H1 (cell line): ENCODE measurements around the gene KCNMA1. TPM values are rescaled to one million over a fixed set of nuclear protein-coding genes. Genes with fewer than 3 reads are reported as not detected.

Source experiments
- CTCF ChIA-PET: fragments of 300-600 bp; sonication (Branson Sonifier 250); formaldehyde crosslinking; loops from one replicate; lab custom pipeline; 2021; ENCODE audit not compliant: partially characterized antibody; lab: Charles Lee
- POLR2A ChIA-PET: fragments of 300-600 bp; sonication (Branson Sonifier 250); formaldehyde crosslinking; loops from one replicate; lab custom pipeline; 2021; ENCODE audit warnings: inconsistent platforms; ENCODE audit not compliant: partially characterized antibody; lab: Charles Lee
- DNase-seq, 2 experiments: peaks; one replicate each; pipeline versions ENCODE4 v3.0.0 to v3.0.0-alpha.2; 2010 to 2022; ENCODE audit warnings: low spot score in 2 of 2, low read depth in 1 of 2, mixed read lengths in 1 of 2
- FAIRE-seq: peaks from 2 replicates; lab custom pipeline; 2011; peaks lifted over from hg19 to GRCh38; lab: Jason Lieb, UNC
- H2AFZ ChIP-seq: 2 replicates; pipeline ENCODE4 v1.8.1; 2012; ENCODE audit warnings: low read length, inconsistent platforms
- H2AK5ac ChIP-seq: 2 replicates; pipeline ENCODE4 v1.6.1; 2013; ENCODE audit warnings: low read depth, low read length
- H2BK120ac ChIP-seq: replicated peaks from 2 replicates; pipeline ENCODE3; 2013; ENCODE audit warnings: low read depth, low read length, inconsistent platforms
- H2BK12ac ChIP-seq: 2 replicates; pipeline ENCODE4 v1.6.1; 2013; ENCODE audit warnings: low read depth, low read length
- H2BK15ac ChIP-seq: 2 replicates; pipeline ENCODE4 v1.6.1; 2013; ENCODE audit warnings: low read length
- H2BK20ac ChIP-seq: 2 replicates; pipeline ENCODE4 v1.6.1; 2013; ENCODE audit warnings: low read length
- H2BK5ac ChIP-seq: 2 replicates; pipeline ENCODE4 v1.6.1; 2013; ENCODE audit warnings: low read depth, low read length
- H3K14ac ChIP-seq: 2 replicates; pipeline ENCODE4 v1.6.1; 2013; ENCODE audit warnings: inconsistent platforms; ENCODE audit not compliant: insufficient read length
- H3K18ac ChIP-seq: 2 replicates; pipeline ENCODE4 v1.6.1; 2013; ENCODE audit warnings: low read length; ENCODE audit errors: extremely low read depth
- H3K23ac ChIP-seq: 2 replicates; pipeline ENCODE4 v1.6.1; 2013; ENCODE audit warnings: inconsistent platforms; ENCODE audit not compliant: insufficient read length
- H3K23me2 ChIP-seq: 2 replicates; pipeline ENCODE4 v1.6.1; 2013; ENCODE audit warnings: low read depth, low read length
- H3K27ac ChIP-seq: 2 replicates; pipeline ENCODE4 v1.6.1; 2011; ENCODE audit warnings: low read depth, low read length, inconsistent platforms
- H3K27me3 ChIP-seq, 4 experiments: replicated peaks in 1 of 4; 1 replicate in 1 of 4; 2 replicates in 3 of 4; pipeline versions ENCODE4 v1.6.1 to v1.8.1; 2011 to 2013; ENCODE audit warnings: low read length in 3 of 4, mild to moderate bottlenecking in 3 of 4, inconsistent platforms in 2 of 4, mixed read lengths in 2 of 4, moderate library complexity in 1 of 4; ENCODE audit not compliant: control insufficient read depth in 3 of 4, insufficient read depth in 3 of 4; ENCODE audit errors: extremely low read depth in 1 of 4
- H3K36me3 ChIP-seq, 4 experiments: 2 replicates each; pipeline versions ENCODE4 v1.6.1 to v1.8.1; 2011 to 2013; ENCODE audit warnings: mild to moderate bottlenecking in 4 of 4, low read length in 3 of 4, moderate library complexity in 2 of 4, control low read depth in 1 of 4, inconsistent platforms in 1 of 4; ENCODE audit not compliant: insufficient read depth in 4 of 4, control insufficient read depth in 2 of 4
- H3K4ac ChIP-seq: replicated peaks from 2 replicates; pipeline ENCODE3; 2013; ENCODE audit warnings: low read length, low read depth, mixed read lengths, inconsistent platforms; ENCODE audit not compliant: insufficient read length
- H3K4me1 ChIP-seq, 4 experiments: replicated peaks in 1 of 4; 1 replicate in 1 of 4; 2 replicates in 3 of 4; pipeline versions ENCODE4 v1.6.1 to v1.8.1; 2011 to 2013; ENCODE audit warnings: low read length in 3 of 4, inconsistent platforms in 2 of 4, mixed read lengths in 1 of 4; ENCODE audit not compliant: insufficient read depth in 4 of 4, control insufficient read depth in 3 of 4
- H3K4me2 ChIP-seq, 2 experiments: 2 replicates each; pipeline versions ENCODE4 v1.6.1 to v1.8.1; 2011 to 2013; ENCODE audit warnings: low read depth in 2 of 2, low read length in 2 of 2, control low read depth in 1 of 2, inconsistent platforms in 1 of 2, mild to moderate bottlenecking in 1 of 2; ENCODE audit not compliant: insufficient read depth in 1 of 2
- H3K4me3 ChIP-seq, 4 experiments: fragments of 200-600, 300-600 bp in 1 of 4; sonication (generic), shearing (Covaris generic), sonication (Bioruptor Twin) in 1 of 4; 2 replicates each; pipeline versions ENCODE4 v1.5.1 to v1.8.1; 2011 to 2016; ENCODE audit warnings: low read length in 4 of 4, low read depth in 3 of 4, control low read depth in 2 of 4, inconsistent platforms in 2 of 4, mild to moderate bottlenecking in 2 of 4, mixed read lengths in 1 of 4, moderate library complexity in 1 of 4; ENCODE audit not compliant: insufficient read depth in 2 of 4; ENCODE audit errors: extremely low read depth in 1 of 4
- H3K56ac ChIP-seq: replicated peaks from 2 replicates; pipeline ENCODE3; 2013; ENCODE audit warnings: low read depth, mild to moderate bottlenecking, mixed read lengths, low read length, inconsistent platforms; ENCODE audit not compliant: insufficient read length
- H3K79me1 ChIP-seq: 2 replicates; pipeline ENCODE4 v1.6.1; 2013; ENCODE audit warnings: low read depth, low read length, control low read depth
- H3K79me2 ChIP-seq, 2 experiments: 2 replicates each; pipeline versions ENCODE4 v1.6.1 to v1.8.1; 2012 to 2013; ENCODE audit warnings: low read length in 2 of 2, mild to moderate bottlenecking in 2 of 2, inconsistent platforms in 1 of 2; ENCODE audit not compliant: insufficient read depth in 2 of 2, control insufficient read depth in 1 of 2
- H3K9ac ChIP-seq, 4 experiments: replicated peaks in 1 of 4; 1 replicate in 1 of 4; 2 replicates in 3 of 4; pipeline versions ENCODE4 v1.6.1 to v1.8.1; 2011 to 2013; ENCODE audit warnings: low read depth in 3 of 4, low read length in 3 of 4, control low read depth in 2 of 4, mild to moderate bottlenecking in 2 of 4, moderate library complexity in 2 of 4, inconsistent platforms in 1 of 4; ENCODE audit errors: extremely low read depth in 1 of 4
- H3K9me3 ChIP-seq, 2 experiments: 2 replicates each; pipeline versions ENCODE4 v1.6.1 to v1.8.1; 2012 to 2013; ENCODE audit warnings: mild to moderate bottlenecking in 2 of 2, moderate library complexity in 2 of 2, control low read depth in 1 of 2, inconsistent platforms in 1 of 2, low read depth in 1 of 2, low read length in 1 of 2, mixed read lengths in 1 of 2; ENCODE audit not compliant: insufficient read depth in 2 of 2
- H4K20me1 ChIP-seq, 2 experiments: replicated peaks in 1 of 2; 2 replicates each; pipeline versions ENCODE3 to v1.8.1; 2011 to 2013; ENCODE audit warnings: inconsistent platforms in 2 of 2, low read length in 2 of 2, mild to moderate bottlenecking in 1 of 2; ENCODE audit not compliant: insufficient read depth in 2 of 2, control insufficient read depth in 1 of 2
- H4K5ac ChIP-seq: 2 replicates; pipeline ENCODE4 v1.6.1; 2013; ENCODE audit warnings: low read length, low read depth, mixed read lengths, inconsistent platforms; ENCODE audit not compliant: insufficient read length
- H4K8ac ChIP-seq: 2 replicates; pipeline ENCODE4 v1.8.0; 2013; ENCODE audit warnings: mild to moderate bottlenecking, moderate library complexity, low read length, inconsistent platforms; ENCODE audit not compliant: insufficient read depth; ENCODE audit errors: extremely low read depth
- H4K91ac ChIP-seq: replicated peaks from 2 replicates; pipeline ENCODE3; 2013; ENCODE audit warnings: low read length, mixed read lengths, inconsistent platforms; ENCODE audit not compliant: insufficient read length
- polyA plus RNA-seq, 7 experiments: library from polyadenylated mRNA; depleted of rRNA in 3 of 7; stranded (reverse) in 5 of 7; unstranded in 2 of 7; fragments of >200 nt in 5 of 7; fragments of 200-250 nt in 2 of 7; gene quantifications; 1 replicate in 5 of 7; 2 replicates in 1 of 7; 4 replicates in 1 of 7; pipeline versions ENCODE4 v1.2.1 to v1.2.3, GENCODE V29; 2011 to 2013; ENCODE audit warnings: missing spikeins in 2 of 7, mixed read lengths in 2 of 7
- total RNA-seq: library from RNA; stranded (reverse); fragmentation: NEBNext Ultra II Directional; extraction: Animal tissue kit (Norgen Biotek cat#: 25700); gene quantifications from 2 replicates; pipeline ENCODE4 v1.2.1, GENCODE V29; 2021
- TF ChIP-seq, protein P1 (sequence below): IDR thresholded peaks from 2 replicates; pipeline ENCODE4 v1.6.1; 2011; ENCODE audit warnings: low read length, improper control_type of control experiment
- TF ChIP-seq, protein P2 (sequence below): IDR thresholded peaks from 2 replicates; pipeline ENCODE4 v1.6.1; 2012; ENCODE audit warnings: low read length, inconsistent platforms

Gene KCNMA1
- total and polyA plus RNA-seq, 2 of the 8 experiments (the other 6 are each of a cell fraction or from before 2014, with no cell fraction given): 10.2 to 11.1 TPM

DNA sequence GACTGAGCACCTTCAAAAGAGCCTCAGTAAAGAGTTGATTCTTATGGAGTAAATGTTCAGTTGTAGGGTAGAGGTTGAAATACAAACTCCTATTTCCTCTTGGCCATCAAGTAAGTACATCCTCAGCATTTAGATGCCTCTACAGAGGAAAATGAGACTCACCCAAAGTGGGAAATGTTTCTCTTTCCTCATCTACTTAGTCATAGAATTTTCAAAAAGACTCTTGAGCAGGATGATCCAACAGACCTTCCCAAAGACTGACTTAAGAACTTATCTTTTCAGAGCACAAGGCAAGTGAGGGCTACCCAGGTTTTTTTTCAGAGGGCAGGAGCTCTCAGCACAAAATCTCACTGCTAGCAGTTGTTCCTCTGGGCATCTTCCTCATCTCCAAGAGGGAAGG lies 449.1 kb downstream of the KCNMA1 start:
- no peak overlapping the region for H2AFZ ChIP-seq
- ChIA-PET POLR2A (interaction anchor here (0.7 kb wide), 1 partner anchor 28 kb away, joined by 3 read pairs; no protein-coding TSS in a partner anchor), CTCF (interaction anchor here (0.6 to 4.0 kb wide), 2 partner anchors 10 to 14 kb away, joined by 3 to 18 read pairs; no protein-coding TSS in a partner anchor)
- H3K23ac ChIP-seq: no peak overlapping the region
- no peak overlapping the region for H4K8ac ChIP-seq
- H3K79me2 ChIP-seq: no peaks in the 10 kb centered on the region
- DNase-seq (no peak), FAIRE-seq (no peak)
- no peak overlapping the region for H2BK15ac ChIP-seq
- H3K56ac ChIP-seq: no peak overlapping the region
- no peak overlapping the region for H3K18ac ChIP-seq
- no peak overlapping the region for H3K9ac ChIP-seq
- H3K27ac ChIP-seq: no peak overlapping the region
- H3K14ac ChIP-seq: no peak overlapping the region
- H2BK12ac ChIP-seq: no peak overlapping the region
- no peaks in the 10 kb centered on the region for H3K27me3 ChIP-seq
- no peak overlapping the region for H2BK5ac ChIP-seq
- no peak overlapping the region for H3K4me3 ChIP-seq
- H3K79me1 ChIP-seq: no peaks in the 10 kb centered on the region
- no peak overlapping the region for H4K5ac ChIP-seq
- no peaks in the 10 kb centered on the region; the same call in 1 of the 2 replicates for H3K23me2 ChIP-seq
- no peak overlapping the region for H2AK5ac ChIP-seq
- H3K36me3 ChIP-seq: no peaks in the 10 kb centered on the region
- no peaks in the 10 kb centered on the region for H4K20me1 ChIP-seq
- no peaks in the 10 kb centered on the region for H3K9me3 ChIP-seq
- peaks cover 0 to 6% (median 3%) of the 10 kb centered on the region in 4 experiments; a peak in 4 of 7 replicates for H3K4me1 ChIP-seq
- no peak overlapping the region for H3K4ac ChIP-seq
- H2BK20ac ChIP-seq: no peak overlapping the region
- H2BK120ac ChIP-seq: no peak overlapping the region
- H3K4me2 ChIP-seq: no peak overlapping the region
- TF ChIP-seq, protein P1, sequence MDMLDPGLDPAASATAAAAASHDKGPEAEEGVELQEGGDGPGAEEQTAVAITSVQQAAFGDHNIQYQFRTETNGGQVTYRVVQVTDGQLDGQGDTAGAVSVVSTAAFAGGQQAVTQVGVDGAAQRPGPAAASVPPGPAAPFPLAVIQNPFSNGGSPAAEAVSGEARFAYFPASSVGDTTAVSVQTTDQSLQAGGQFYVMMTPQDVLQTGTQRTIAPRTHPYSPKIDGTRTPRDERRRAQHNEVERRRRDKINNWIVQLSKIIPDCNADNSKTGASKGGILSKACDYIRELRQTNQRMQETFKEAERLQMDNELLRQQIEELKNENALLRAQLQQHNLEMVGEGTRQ: no peak
- TF ChIP-seq, protein P2, sequence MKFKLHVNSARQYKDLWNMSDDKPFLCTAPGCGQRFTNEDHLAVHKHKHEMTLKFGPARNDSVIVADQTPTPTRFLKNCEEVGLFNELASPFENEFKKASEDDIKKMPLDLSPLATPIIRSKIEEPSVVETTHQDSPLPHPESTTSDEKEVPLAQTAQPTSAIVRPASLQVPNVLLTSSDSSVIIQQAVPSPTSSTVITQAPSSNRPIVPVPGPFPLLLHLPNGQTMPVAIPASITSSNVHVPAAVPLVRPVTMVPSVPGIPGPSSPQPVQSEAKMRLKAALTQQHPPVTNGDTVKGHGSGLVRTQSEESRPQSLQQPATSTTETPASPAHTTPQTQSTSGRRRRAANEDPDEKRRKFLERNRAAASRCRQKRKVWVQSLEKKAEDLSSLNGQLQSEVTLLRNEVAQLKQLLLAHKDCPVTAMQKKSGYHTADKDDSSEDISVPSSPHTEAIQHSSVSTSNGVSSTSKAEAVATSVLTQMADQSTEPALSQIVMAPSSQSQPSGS: no peak
- TF ChIP-seq, all 59 proteins: peak for 0
- no peak overlapping the region for H4K91ac ChIP-seq
